NAMALWA (cell line): Measurements from ENCODE around the gene NAP1L3.

ENCODE experiments used
- DNase-seq: peaks from one replicate; pipeline ENCODE4 v3.0.0-alpha.2; 2015; ENCODE audit warnings: low spot score

The NAP1L3 gene, protein sequence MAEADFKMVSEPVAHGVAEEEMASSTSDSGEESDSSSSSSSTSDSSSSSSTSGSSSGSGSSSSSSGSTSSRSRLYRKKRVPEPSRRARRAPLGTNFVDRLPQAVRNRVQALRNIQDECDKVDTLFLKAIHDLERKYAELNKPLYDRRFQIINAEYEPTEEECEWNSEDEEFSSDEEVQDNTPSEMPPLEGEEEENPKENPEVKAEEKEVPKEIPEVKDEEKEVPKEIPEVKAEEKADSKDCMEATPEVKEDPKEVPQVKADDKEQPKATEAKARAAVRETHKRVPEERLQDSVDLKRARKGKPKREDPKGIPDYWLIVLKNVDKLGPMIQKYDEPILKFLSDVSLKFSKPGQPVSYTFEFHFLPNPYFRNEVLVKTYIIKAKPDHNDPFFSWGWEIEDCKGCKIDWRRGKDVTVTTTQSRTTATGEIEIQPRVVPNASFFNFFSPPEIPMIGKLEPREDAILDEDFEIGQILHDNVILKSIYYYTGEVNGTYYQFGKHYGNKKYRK

DNA sequence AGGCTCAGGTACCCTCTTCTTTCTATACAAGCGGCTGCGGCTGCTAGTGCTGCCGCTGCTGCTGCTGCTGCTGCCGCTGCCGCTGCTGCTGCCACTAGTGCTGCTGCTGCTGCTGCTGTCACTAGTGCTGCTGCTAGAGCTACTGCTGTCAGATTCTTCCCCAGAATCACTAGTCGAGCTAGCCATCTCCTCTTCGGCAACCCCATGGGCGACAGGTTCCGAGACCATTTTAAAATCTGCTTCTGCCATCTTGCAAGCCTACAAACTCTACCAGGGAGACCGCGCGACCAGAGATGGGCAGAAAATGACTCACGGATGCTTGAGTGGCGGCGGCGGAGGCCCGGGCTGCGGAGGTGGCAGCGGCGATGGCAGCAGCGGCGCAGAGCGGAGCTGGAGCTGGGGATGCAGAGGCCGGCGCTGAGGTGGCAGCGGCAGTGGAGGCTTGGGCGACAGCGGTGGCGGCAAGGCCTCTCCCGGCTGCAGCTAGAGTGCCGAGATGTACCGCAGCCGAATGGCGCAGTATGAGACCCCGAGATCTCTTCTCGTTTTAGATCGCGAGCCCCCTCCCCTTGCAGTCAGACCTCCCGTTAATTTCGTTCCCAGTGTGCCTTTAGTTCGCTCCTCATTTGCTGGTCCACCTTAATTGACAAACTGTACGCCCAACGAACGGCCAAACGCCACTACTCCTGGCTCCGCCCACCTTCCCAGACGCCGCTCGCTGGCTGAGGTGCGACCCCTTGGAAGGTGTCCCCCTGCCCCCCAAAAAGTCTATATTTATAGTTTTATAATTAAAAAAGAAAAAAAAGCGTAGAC is at the start of gene NAP1L3:
Gene NAP1L3, minus strand, starts transcription at position 523 of the 813 bp plus-strand sequence. Its CDS starts 274 bp downstream, at position 249.
- DNase-seq: no peak

- no peak for DNase-seq
Measured at GRCh38 chrX:93711076-93711475, 37.7 kb upstream of the NAP1L3 start.

DNA sequence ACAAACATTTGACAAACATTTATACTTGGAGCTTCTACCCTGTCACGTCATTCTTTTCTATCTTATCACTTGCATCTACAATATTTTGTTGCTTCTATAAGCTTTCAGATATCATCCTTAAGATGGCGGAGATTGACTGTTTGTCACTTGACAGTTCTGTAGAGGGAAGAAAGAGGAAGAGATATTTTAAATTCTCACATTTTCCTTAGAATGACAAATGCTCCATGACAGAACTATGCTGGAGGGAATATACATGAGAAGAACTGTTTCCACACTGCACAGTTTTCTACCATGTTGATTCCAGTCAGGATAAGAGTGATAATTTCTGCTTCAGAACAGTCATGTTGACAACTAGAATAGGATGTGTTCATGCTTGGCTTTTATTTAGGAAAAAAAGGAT is 30.3 kb upstream of the NAP1L3 start:
- DNase-seq: no peak

GRCh38 chrX:93695981-93696380 is 22.6 kb upstream of the NAP1L3 start:
- no peak for DNase-seq

GRCh38 chrX:93673869-93674271 is 492 bp upstream of the NAP1L3 start, which contains the start of gene FAM133A:
FAM133A (plus strand) TSS chrX:93674206; CDS start chrX:93709420, 35,214 bp downstream.
- no peak for DNase-seq

DNA sequence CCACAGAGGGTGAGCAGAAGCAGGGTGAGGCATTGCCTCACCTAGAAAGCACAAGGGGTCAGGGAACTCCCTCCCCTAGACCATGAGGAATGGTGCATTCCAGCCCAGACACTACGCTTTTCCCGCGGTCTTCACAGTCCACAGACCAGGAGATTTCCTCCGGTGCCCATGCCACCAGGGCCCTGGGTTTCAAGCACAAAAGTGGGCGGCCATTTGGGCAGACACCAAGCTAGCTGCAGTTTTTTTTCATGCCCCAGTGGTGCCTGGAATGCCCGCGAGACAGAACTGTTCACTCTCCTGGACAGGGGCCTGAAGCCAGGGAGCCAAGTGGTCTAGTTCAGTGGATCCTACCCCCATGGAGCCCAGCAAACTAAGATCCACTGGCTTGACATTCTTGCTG is 12.8 kb downstream of the NAP1L3 start:
- DNase-seq: no peak

- DNase-seq: no peak
Measured at GRCh38 chrX:93649381-93649780, 24.0 kb downstream of the NAP1L3 start.

GRCh38 chrX:93637591-93637990 is 35.8 kb downstream of the NAP1L3 start:
- DNase-seq: no peak
